ENCODE results near the gene CTAGE4.
"Not testable (repeated sequence)": the region's sequence is repeated elsewhere in the genome, so short reads cannot be mapped to it uniquely, and the experiment has no call there.

CTAGE4 gene

GRCh38 chr7:144183166-144183565 lies at the start of gene CTAGE4:
CTAGE4 (plus strand) TSS chr7:144183466; CDS start chr7:144183504, 38 bp downstream.
- H3K4me3 ChIP-seq (replicated peaks in 1 of 2; ENCODE audit: low read depth in 2 of 2, low read length in 2 of 2); DNase-seq (ENCODE audit: low read depth in 2 of 2): not testable (repeated sequence)

- DNase-seq (ENCODE audit: low read depth in 2 of 2): no peak
- H3K4me3 ChIP-seq (replicated peaks in 1 of 2; ENCODE audit: low read depth in 2 of 2, low read length in 2 of 2): no peak overlapping the region
- no peak for TF ChIP-seq CTCF (IDR thresholded peaks at IDR 0.05; ENCODE audit: low read depth, low read length)
Measured at GRCh38 chr7:144134116-144134515, 49.1 kb upstream of the CTAGE4 start.

- TF ChIP-seq CTCF (IDR thresholded peaks at IDR 0.05; ENCODE audit: low read depth, low read length): no peak
- DNase-seq (ENCODE audit: low read depth in 2 of 2): peak in 1 of 2 donors; percentile 66
- H3K4me3 ChIP-seq (replicated peaks in 1 of 2; ENCODE audit: low read depth in 2 of 2, low read length in 2 of 2): no peak overlapping the region
Measured at GRCh38 chr7:144137501-144137900, 45.8 kb upstream of the CTAGE4 start.

- TF ChIP-seq CTCF (IDR thresholded peaks at IDR 0.05; ENCODE audit: low read depth, low read length): no peak
- no peak overlapping the region for H3K4me3 ChIP-seq (replicated peaks in 1 of 2; ENCODE audit: low read depth in 2 of 2, low read length in 2 of 2)
- no peak for DNase-seq (ENCODE audit: low read depth in 2 of 2)
Measured at GRCh38 chr7:144142187-144142586, 41.1 kb upstream of the CTAGE4 start.

GRCh38 chr7:144144426-144144825 lies 38.8 kb upstream of the CTAGE4 start:
- no peak for TF ChIP-seq CTCF (IDR thresholded peaks at IDR 0.05; ENCODE audit: low read depth, low read length)
- no peak for DNase-seq (ENCODE audit: low read depth in 2 of 2)
- no peak overlapping the region for H3K4me3 ChIP-seq (replicated peaks in 1 of 2; ENCODE audit: low read depth in 2 of 2, low read length in 2 of 2)

GRCh38 chr7:144148224-144148827 lies 34.9 kb upstream of the CTAGE4 start:
- H3K4me3 ChIP-seq (replicated peaks in 1 of 2; ENCODE audit: low read depth in 2 of 2, low read length in 2 of 2): no peak overlapping the region
- TF ChIP-seq CTCF (IDR thresholded peaks at IDR 0.05; ENCODE audit: low read depth, low read length): no peak
- DNase-seq (ENCODE audit: low read depth in 2 of 2): no peak

GRCh38 chr7:144158861-144159260 lies 24.4 kb upstream of the CTAGE4 start:
- TF ChIP-seq CTCF (IDR thresholded peaks at IDR 0.05; ENCODE audit: low read depth, low read length): no peak
- no peak for DNase-seq (ENCODE audit: low read depth in 2 of 2)
- no peak overlapping the region for H3K4me3 ChIP-seq (replicated peaks in 1 of 2; ENCODE audit: low read depth in 2 of 2, low read length in 2 of 2)

Data from cardiac fibroblast (primary cell).